CD14-positive monocyte (primary cell): ENCODE results near the gene PHPT1. TPM values are rescaled to one million over a fixed set of nuclear protein-coding genes. Genes with fewer than 3 reads are reported as not detected.

Experiments used
- DNase-seq, 3 donors: peaks; one replicate each; pipeline ENCODE4 v3.0.0-alpha.2; 2011 to 2022
- H2AFZ ChIP-seq: 2 replicates; pipeline ENCODE4 v1.6.0; 2012; ENCODE audit warnings: mild to moderate bottlenecking, low read depth, low read length, inconsistent platforms; ENCODE audit not compliant: insufficient read depth, poor library complexity, severe bottlenecking
- H3K27ac ChIP-seq, 2 donors: 1 replicate in 1 of 2; 2 replicates in 1 of 2; pipeline ENCODE4 v1.5.1; 2012 to 2013; ENCODE audit warnings: low read length in 2 of 2, control low read depth in 1 of 2, inconsistent platforms in 1 of 2, low read depth in 1 of 2, mild to moderate bottlenecking in 1 of 2
- H3K27me3 ChIP-seq, 2 donors: one replicate each; pipeline versions ENCODE4 v1.6.0 to v1.6.1; 2011 to 2013; ENCODE audit warnings: low read length in 2 of 2; ENCODE audit not compliant: control insufficient read depth in 2 of 2, insufficient read depth in 2 of 2
- H3K36me3 ChIP-seq, 2 donors: replicated peaks in 1 of 2; 1 replicate in 1 of 2; 2 replicates in 1 of 2; pipeline versions ENCODE4 v1.5.1 to v1.6.1; 2012 to 2013; ENCODE audit warnings: low read length in 2 of 2, control low read depth in 1 of 2, inconsistent platforms in 1 of 2, mild to moderate bottlenecking in 1 of 2; ENCODE audit not compliant: insufficient read depth in 2 of 2, control insufficient read depth in 1 of 2
- H3K4me1 ChIP-seq, 2 donors: 1 replicate in 1 of 2; 2 replicates in 1 of 2; pipeline versions ENCODE4 v1.5.1 to v1.6.1; 2012 to 2013; ENCODE audit warnings: low read length in 2 of 2, control low read depth in 1 of 2, inconsistent platforms in 1 of 2, mild to moderate bottlenecking in 1 of 2, moderate library complexity in 1 of 2; ENCODE audit not compliant: insufficient read depth in 2 of 2, control insufficient read depth in 1 of 2
- H3K4me2 ChIP-seq: replicated peaks from 2 replicates; pipeline ENCODE3; 2012; ENCODE audit warnings: low read length, moderate library complexity, mild to moderate bottlenecking; ENCODE audit not compliant: poor library complexity, severe bottlenecking; ENCODE audit errors: extremely low read depth
- H3K4me3 ChIP-seq, 3 experiments: fragments of 200-600 bp in 1 of 3; sonication (generic) in 1 of 3; replicated peaks in 1 of 3; 1 replicate in 2 of 3; 2 replicates in 1 of 3; pipeline ENCODE4 v1.5.1; 2011 to 2013; ENCODE audit warnings: low read length in 3 of 3, mild to moderate bottlenecking in 3 of 3, control low read depth in 2 of 3, low read depth in 2 of 3, inconsistent platforms in 1 of 3, moderate library complexity in 1 of 3
- H3K79me2 ChIP-seq: 2 replicates; pipeline ENCODE4 v1.6.0; 2012; ENCODE audit warnings: mild to moderate bottlenecking, control low read depth, inconsistent platforms, low read length, moderate library complexity; ENCODE audit not compliant: insufficient read depth
- H3K9ac ChIP-seq: 2 replicates; pipeline ENCODE4 v1.6.0; 2017; ENCODE audit warnings: low read length, mild to moderate bottlenecking; ENCODE audit not compliant: insufficient read depth, poor library complexity, severe bottlenecking
- H3K9me3 ChIP-seq, 2 donors: replicated peaks in 1 of 2; 1 replicate in 1 of 2; 2 replicates in 1 of 2; pipeline versions ENCODE4 v1.5.1 to v1.6.1; 2012 to 2013; ENCODE audit warnings: low read length in 2 of 2, control low read depth in 1 of 2; ENCODE audit not compliant: control insufficient read depth in 1 of 2, insufficient read depth in 1 of 2
- H4K20me1 ChIP-seq: 2 replicates; pipeline ENCODE4 v1.6.0; 2012; ENCODE audit warnings: mild to moderate bottlenecking, low read length, control low read depth, moderate library complexity; ENCODE audit not compliant: insufficient read depth
- H3K27ac Mint-ChIP-seq, 7 donors: one replicate each; pipeline ENCODE4 v1.8.0; 2020; ENCODE audit warnings: mild to moderate bottlenecking in 7 of 7, mixed read lengths in 7 of 7, moderate library complexity in 6 of 7, inconsistent platforms in 2 of 7
- H3K27me3 Mint-ChIP-seq, 3 donors: one replicate each; pipeline ENCODE4 v1.8.0; 2021 to 2022; ENCODE audit warnings: low read depth in 3 of 3, mild to moderate bottlenecking in 3 of 3, mixed read lengths in 3 of 3, moderate library complexity in 3 of 3, inconsistent platforms in 1 of 3
- H3K36me3 Mint-ChIP-seq, 2 donors: one replicate each; pipeline ENCODE4 v1.8.0; 2020; ENCODE audit warnings: mixed read lengths in 2 of 2, inconsistent platforms in 1 of 2, mild to moderate bottlenecking in 1 of 2
- H3K4me1 Mint-ChIP-seq: one replicate; pipeline ENCODE4 v1.8.0; 2020; ENCODE audit warnings: mild to moderate bottlenecking, mixed read lengths
- H3K4me3 Mint-ChIP-seq, 2 donors: one replicate each; pipeline ENCODE4 v1.8.0; 2020; ENCODE audit warnings: mild to moderate bottlenecking in 2 of 2, mixed read lengths in 2 of 2, moderate library complexity in 1 of 2
- H3K9me3 Mint-ChIP-seq, 7 donors: one replicate each; pipeline ENCODE4 v1.8.0; 2020 to 2022; ENCODE audit warnings: mixed read lengths in 7 of 7, mild to moderate bottlenecking in 6 of 7, moderate library complexity in 6 of 7, inconsistent platforms in 2 of 7
- CTCF ChIP-seq: fragments of 200-600 bp; IDR thresholded peaks from one replicate; pipeline ENCODE4 v1.8.0; 2022; ENCODE audit warnings: antibody characterized with exemption, mild to moderate bottlenecking
- WGBS: methylation state at CpG from one replicate; pipeline ENCODE4 v1.1.5; 2013; ENCODE audit warnings: missing lambda C conversion rate; ENCODE audit not compliant: insufficient coverage; 5-methylcytosine and 5-hydroxymethylcytosine counted together
- intact Hi-C, 2 donors: fragments of 100-400 bp; cut with micrococcal nuclease; formaldehyde crosslinking; loops; one replicate each; pipeline versions ENCODE4 v1.15.0 to v1.15.1; 2023
- polyA plus RNA-seq, 3 donors: library from polyadenylated mRNA; depleted of rRNA in 1 of 3; unstranded in 2 of 3; stranded (reverse) in 1 of 3; fragments of 300-500 nt in 2 of 3; fragments of >200 nt in 1 of 3; fragmentation: Illumina TruSeq in 2 of 3; gene quantifications; 1 replicate in 2 of 3; 2 replicates in 1 of 3; pipeline ENCODE4 v1.2.3, GENCODE V29; 2012 to 2021

PHPT1 gene
- polyA plus RNA-seq, 3 donors: 70.0 to 163 (median 94.3) TPM

- peaks cover 27 to 37% of the 10 kb centered on the region in 2 donors for H3K27me3 ChIP-seq
- peaks cover 9% of the 10 kb centered on the region for H3K79me2 ChIP-seq
- no peak for TF ChIP-seq CTCF
- no peak overlapping the region for H2AFZ ChIP-seq
- H3K9ac ChIP-seq: no peak overlapping the region
- Mint-ChIP-seq H3K9me3 (peaks cover 0 to 14% (median 1%) of the 10 kb centered on the region in 7 donors), H3K27me3 (peaks cover 34 to 44% (median 36%) of the 10 kb centered on the region in 3 donors), H3K27ac (peak overlapping the region in 2 of 7 donors; percentile 57 to 61), H3K4me1 (peaks cover 30% of the 10 kb centered on the region), H3K4me3 (no peak overlapping the region), H3K36me3 (peaks cover 13 to 17% of the 10 kb centered on the region in 2 donors)
- no peak overlapping the region for H3K4me2 ChIP-seq
- no peak overlapping the region for H3K4me3 ChIP-seq
- no peak for DNase-seq
- no peaks in the 10 kb centered on the region for H3K9me3 ChIP-seq
- intact Hi-C loops: loop anchor here in 1 of 2 donors (10.0 kb wide), 1 partner anchor 141 kb away; the partner anchor contains the start of genes C8G and FBXW5
- H3K27ac ChIP-seq: no peak overlapping the region
- H4K20me1 ChIP-seq: peaks cover 8% of the 10 kb centered on the region
- peaks cover 26 to 42% of the 10 kb centered on the region in 2 donors for H3K4me1 ChIP-seq
- no peaks in the 10 kb centered on the region for H3K36me3 ChIP-seq
- WGBS: 94% methylated on average over 22 of the region's 22 CpGs
Observed at GRCh38 chr9:136803551-136804508, 45.4 kb upstream of the PHPT1 start.

- H4K20me1 ChIP-seq: peaks cover 11% of the 10 kb centered on the region
- no peak overlapping the region for H2AFZ ChIP-seq
- Mint-ChIP-seq H3K27me3 (peaks cover 27 to 36% (median 28%) of the 10 kb centered on the region in 3 donors), H3K36me3 (peaks cover 14 to 19% of the 10 kb centered on the region in 2 donors), H3K27ac (no peak overlapping the region), H3K4me3 (no peak overlapping the region), H3K9me3 (peaks cover 0 to 14% (median 1%) of the 10 kb centered on the region in 7 donors), H3K4me1 (peaks cover 36% of the 10 kb centered on the region)
- H3K9ac ChIP-seq: no peak overlapping the region
- H3K27ac ChIP-seq: no peak overlapping the region
- H3K9me3 ChIP-seq: no peaks in the 10 kb centered on the region
- no peak for DNase-seq
- WGBS: 98% methylated on average over 20 of the region's 20 CpGs
- no peak overlapping the region for H3K4me2 ChIP-seq
- H3K27me3 ChIP-seq: peaks cover 19 to 29% of the 10 kb centered on the region in 2 donors
- peaks cover 18% of the 10 kb centered on the region for H3K79me2 ChIP-seq
- peaks cover 0 to under 1% of the 10 kb centered on the region in 2 donors for H3K36me3 ChIP-seq
- no peak overlapping the region for H3K4me3 ChIP-seq
- intact Hi-C loops: loop anchor here (5.0 to 10.0 kb wide), 2 partner anchors 38 to 140 kb away; partner anchors contain the start of genes AJM1 (in 1 of the 2), C8G (in 1 of the 2) and FBXW5 (in 1 of the 2)
- peaks cover 30 to 44% of the 10 kb centered on the region in 2 donors for H3K4me1 ChIP-seq
- TF ChIP-seq CTCF: no peak
Observed at GRCh38 chr9:136804509-136805206, 44.6 kb upstream of the PHPT1 start.
